Esophagus muscularis mucosa (tissue), 4 donors: ENCODE results near the gene PSTPIP2.

Experiments used
- CTCF ChIP-seq, 3 experiments: fragments of 200-600 bp in 2 of 3; fragments of 450-650 bp in 1 of 3; sonication (generic) in 2 of 3; IDR thresholded peaks; one replicate each; pipeline ENCODE4 v1.5.1; 2017 to 2019; ENCODE audit warnings: antibody characterized with exemption in 3 of 3, mild to moderate bottlenecking in 2 of 3, moderate library complexity in 1 of 3
- EP300 ChIP-seq: sonication (generic); formaldehyde crosslinking; IDR thresholded peaks from one replicate; pipeline ENCODE4 v1.6.1; 2017; ENCODE audit warnings: antibody characterized with exemption
- POLR2A ChIP-seq: fragments of 450-650 bp; IDR thresholded peaks from one replicate; pipeline ENCODE4 v1.6.1; 2017; ENCODE audit warnings: antibody characterized with exemption, moderate library complexity, mild to moderate bottlenecking, low read depth
- POLR2AphosphoS5 ChIP-seq, 2 donors: sonication (generic); formaldehyde crosslinking; IDR thresholded peaks; one replicate each; pipeline ENCODE4 v1.6.1; 2017; ENCODE audit warnings: antibody characterized with exemption in 2 of 2

GRCh38 chr18:46080156-46080555, 8.1 kb upstream of the PSTPIP2 start:
- TF ChIP-seq CTCF (IDR thresholded peaks at IDR 0.05) (no peak), POLR2A (no peak), EP300 (no peak), POLR2AphosphoS5 (IDR thresholded peaks at IDR 0.05) (no peak)
